HepG2 (cell line): Measurements from ENCODE around the gene GJA10. TPM values are rescaled to one million over a fixed set of nuclear protein-coding genes. Genes with fewer than 3 reads are reported as not detected.

ENCODE experiments used
- BCL3 ChIP-seq: sonication (generic); formaldehyde crosslinking; IDR thresholded peaks from 2 replicates; pipeline ENCODE4 v1.5.1; 2020; ENCODE audit warnings: mild to moderate bottlenecking, missing genetic modification reagents, moderate library complexity
- FOXC1 ChIP-seq: sonication (generic); formaldehyde crosslinking; IDR thresholded peaks from 2 replicates; pipeline ENCODE4 v1.8.0; 2022; ENCODE audit warnings: mild to moderate bottlenecking, missing genetic modification reagents, borderline replicate concordance
- HOXD1 ChIP-seq: sonication (generic); formaldehyde crosslinking; IDR thresholded peaks from 2 replicates; pipeline ENCODE4 v1.5.0; 2020; ENCODE audit warnings: missing genetic modification reagents
- MAFF ChIP-seq: IDR thresholded peaks from 2 replicates; pipeline ENCODE4 v1.6.1; 2011; ENCODE audit warnings: low read depth, low read length, improper control_type of control experiment
- MEIS1 ChIP-seq: sonication (generic); formaldehyde crosslinking; IDR thresholded peaks from 2 replicates; pipeline ENCODE4 v1.9.0; 2021; ENCODE audit warnings: mild to moderate bottlenecking, missing genetic modification reagents, moderate library complexity, borderline replicate concordance
- MZF1 ChIP-seq: sonication (generic); formaldehyde crosslinking; IDR thresholded peaks from 2 replicates; pipeline ENCODE4 v1.8.1; 2023; ENCODE audit warnings: mild to moderate bottlenecking, missing genetic modification reagents, borderline replicate concordance
- PAXIP1 ChIP-seq: sonication (generic); formaldehyde crosslinking; conservative IDR thresholded peaks from 2 replicates; pipeline ENCODE4 v1.4.0; 2020; ENCODE audit warnings: mild to moderate bottlenecking, missing genetic modification reagents, moderate library complexity
- PRPF4 ChIP-seq: fragments of 200-400 bp; formaldehyde crosslinking; IDR thresholded peaks from 2 replicates; pipeline ENCODE4 v1.6.1; 2016; ENCODE audit warnings: low read length, low read depth; ENCODE audit not compliant: poor library complexity, severe bottlenecking
- SMYD3 ChIP-seq: sonication (generic); formaldehyde crosslinking; IDR thresholded peaks from 2 replicates; pipeline ENCODE4 v1.8.1; 2023; ENCODE audit warnings: mild to moderate bottlenecking, missing genetic modification reagents
- SNAI1 ChIP-seq: sonication (generic); formaldehyde crosslinking; IDR thresholded peaks from 2 replicates; pipeline ENCODE4 v1.5.0; 2020; ENCODE audit warnings: mild to moderate bottlenecking, missing genetic modification reagents, borderline replicate concordance
- ZBTB40 ChIP-seq, 2 experiments: fragments of 450-650 bp in 1 of 2; sonication (generic) in 1 of 2; formaldehyde crosslinking in 1 of 2; IDR thresholded peaks; 2 replicates each; pipeline versions ENCODE4 v1.6.1 to v1.8.0; 2016 to 2022; ENCODE audit warnings: antibody characterized with exemption in 1 of 2, mild to moderate bottlenecking in 1 of 2, missing genetic modification reagents in 1 of 2
- ZNF124 ChIP-seq: sonication (generic); formaldehyde crosslinking; IDR thresholded peaks from 2 replicates; pipeline ENCODE4 v1.4.0; 2020; ENCODE audit warnings: missing genetic modification reagents
- ZNF138 ChIP-seq: sonication (generic); formaldehyde crosslinking; IDR thresholded peaks from 2 replicates; pipeline ENCODE4 v1.5.0; 2020; ENCODE audit warnings: mild to moderate bottlenecking, low read depth, missing genetic modification reagents
- ZNF446 ChIP-seq: sonication (generic); formaldehyde crosslinking; IDR thresholded peaks from 2 replicates; pipeline ENCODE4 v1.5.0; 2020; ENCODE audit warnings: mild to moderate bottlenecking, missing genetic modification reagents
- ZSCAN29 ChIP-seq: sonication (generic); formaldehyde crosslinking; conservative IDR thresholded peaks from 2 replicates; pipeline ENCODE4 v1.4.0; 2020; ENCODE audit warnings: mild to moderate bottlenecking, missing genetic modification reagents
- polyA plus RNA-seq, 8 experiments: library from polyadenylated mRNA; depleted of rRNA in 3 of 8; stranded (reverse) in 7 of 8; unstranded in 1 of 8; fragments of >200 nt; fragmentation: Illumina TruSeq in 4 of 8; extraction: Trizol in 4 of 8; gene quantifications; 2 replicates each; pipeline versions ENCODE4 v1.2.1 to v1.2.3, GENCODE V29; 2011 to 2016; ENCODE audit warnings: low read depth in 4 of 8, missing spikeins in 1 of 8, mixed read lengths in 1 of 8; ENCODE audit not compliant: insufficient read depth in 1 of 8
- total RNA-seq, 5 experiments: library from RNA; depleted of rRNA; stranded (reverse); fragments of >200 nt; fragmentation: Illumina TruSeq; extraction: Trizol; gene quantifications; 2 replicates each; pipeline ENCODE4 v1.2.3, GENCODE V29; 2016; ENCODE audit warnings: low read depth in 1 of 5

GJA10 gene
- total and polyA plus RNA-seq, 2 of the 13 experiments (the other 11 are each of a cell fraction or from before 2014, with no cell fraction given), result not detected

GRCh38 chr6:89895276-89895874, 1.1 kb downstream of the GJA10 start (continued):
- TF ChIP-seq BCL3 (CRISPR knock-in tag), result 0 out of 2 replicates have a peak, but pooled peaks have one; percentile 26
- TF ChIP-seq PRPF4, result no peak
- TF ChIP-seq ZSCAN29, result no peak
- no peak for TF ChIP-seq MEIS1 (CRISPR knock-in tag)
- no peak for TF ChIP-seq SMYD3 (CRISPR knock-in tag)
- TF ChIP-seq HOXD1 (CRISPR knock-in tag), result 0 out of 2 replicates have a peak, but pooled peaks have one; percentile 45
- no peak for TF ChIP-seq SNAI1 (CRISPR knock-in tag)
- TF ChIP-seq ZNF124, result peak; percentile 80; the same call in 1 of the 2 replicates
- no peak for TF ChIP-seq PAXIP1 (CRISPR knock-in tag)
- no peak for TF ChIP-seq ZBTB40 (IDR thresholded peaks at IDR 0.05)
- peak; percentile 62; the same call in 1 of the 2 replicates for TF ChIP-seq ZBTB40 (CRISPR knock-in tag; IDR thresholded peaks at IDR 0.05)
- TF ChIP-seq FOXC1 (CRISPR knock-in tag), result no peak
- no peak for TF ChIP-seq ZNF446 (CRISPR knock-in tag)
- no peak for TF ChIP-seq MAFF
- TF ChIP-seq MZF1 (CRISPR knock-in tag), result no peak
- 0 out of 2 replicates have a peak, but pooled peaks have one; percentile 52 for TF ChIP-seq ZNF138
